ENCODE results near the gene WDFY2. TPM values are rescaled to one million over a fixed set of nuclear protein-coding genes. Genes with fewer than 3 reads are reported as not detected.
A peak's percentile ranks its signal among the peaks of the same experiment; 100 is the strongest.
"Not testable (repeated sequence)": the region's sequence is repeated elsewhere in the genome, so short reads cannot be mapped to it uniquely, and the experiment has no call there.

Gene WDFY2
- total RNA-seq, 1 experiment from 2014 or later = 8.2 TPM

GRCh38 chr13:51660813-51661212, 76.6 kb downstream of the WDFY2 start:
- DNase-seq (ENCODE audit: low read depth) = no peak

GRCh38 chr13:51663973-51664957, 80.0 kb downstream of the WDFY2 start:
- DNase-seq (ENCODE audit: low read depth) = no peak

- DNase-seq (ENCODE audit: low read depth) = no peak
Observed at GRCh38 chr13:51665456-51665855, 81.2 kb downstream of the WDFY2 start.

GRCh38 chr13:51666374-51666773, 82.1 kb downstream of the WDFY2 start:
- DNase-seq (ENCODE audit: low read depth) = peak; percentile 49

GRCh38 chr13:51666839-51667238, 82.6 kb downstream of the WDFY2 start:
- DNase-seq (ENCODE audit: low read depth) = no peak

- DNase-seq (ENCODE audit: low read depth) = no peak
Observed at GRCh38 chr13:51668580-51669195, 84.4 kb downstream of the WDFY2 start.

GRCh38 chr13:51673165-51673564, 88.9 kb downstream of the WDFY2 start:
- no peak for DNase-seq (ENCODE audit: low read depth)

GRCh38 chr13:51674276-51674675, 90.0 kb downstream of the WDFY2 start:
- DNase-seq (ENCODE audit: low read depth) = no peak

- DNase-seq (ENCODE audit: low read depth) = no peak
Observed at GRCh38 chr13:51675385-51675784, 91.1 kb downstream of the WDFY2 start.

GRCh38 chr13:51675877-51676276, 91.6 kb downstream of the WDFY2 start:
- DNase-seq (ENCODE audit: low read depth) = no peak

GRCh38 chr13:51676739-51677138, 92.5 kb downstream of the WDFY2 start:
- no peak for DNase-seq (ENCODE audit: low read depth)

- DNase-seq (ENCODE audit: low read depth) = no peak
Observed at GRCh38 chr13:51678420-51678819, 94.2 kb downstream of the WDFY2 start.

GRCh38 chr13:51679616-51680015, 95.4 kb downstream of the WDFY2 start:
- no peak for DNase-seq (ENCODE audit: low read depth)

GRCh38 chr13:51681037-51681678, 96.9 kb downstream of the WDFY2 start:
- peak; percentile 81 for DNase-seq (ENCODE audit: low read depth)

- DNase-seq (ENCODE audit: low read depth) = no peak
Observed at GRCh38 chr13:51682686-51683085, 98.4 kb downstream of the WDFY2 start.

- DNase-seq (ENCODE audit: low read depth) = no peak
Observed at GRCh38 chr13:51683597-51683996, 99.3 kb downstream of the WDFY2 start.

- no peak for DNase-seq (ENCODE audit: low read depth)
Observed at GRCh38 chr13:51684076-51684475, 99.8 kb downstream of the WDFY2 start.

- DNase-seq (ENCODE audit: low read depth) = no peak
Observed at GRCh38 chr13:51687947-51688714, 103.9 kb downstream of the WDFY2 start.

GRCh38 chr13:51688937-51689662, 104.8 kb downstream of the WDFY2 start:
- no peak for DNase-seq (ENCODE audit: low read depth)

- no peak for DNase-seq (ENCODE audit: low read depth)
Observed at GRCh38 chr13:51689663-51689996, 105.4 kb downstream of the WDFY2 start.

GRCh38 chr13:51695677-51696076, 111.4 kb downstream of the WDFY2 start:
- not testable (repeated sequence) for DNase-seq (ENCODE audit: low read depth)

Measured in LHCN-M2 (cell line).